Brain pericyte (primary cell): ENCODE measurements around the gene POLR3GL.
A peak's percentile ranks its signal among the peaks of the same experiment; 100 is the strongest.

ENCODE experiments used
- DNase-seq: peaks from one replicate; pipeline ENCODE4 v3.0.0-alpha.2; 2012; ENCODE audit warnings: low read depth, low spot score

Gene POLR3GL

GRCh38 chr1:145949219-145949618 lies 15.3 kb upstream of the POLR3GL start:
- DNase-seq = no peak

GRCh38 chr1:145951526-145951925 lies 13.0 kb upstream of the POLR3GL start:
- DNase-seq = no peak

GRCh38 chr1:145952903-145953302 lies 11.6 kb upstream of the POLR3GL start:
- no peak for DNase-seq

- DNase-seq = no peak
Measured at GRCh38 chr1:145953861-145954260, 10.6 kb upstream of the POLR3GL start.

GRCh38 chr1:145955436-145955835 lies 9.1 kb upstream of the POLR3GL start:
- no peak for DNase-seq

GRCh38 chr1:145956361-145956760 lies 8.1 kb upstream of the POLR3GL start:
- DNase-seq = no peak

- no peak for DNase-seq
Measured at GRCh38 chr1:145956781-145957442, 7.6 kb upstream of the POLR3GL start.

GRCh38 chr1:145957443-145958319 lies 6.8 kb upstream of the POLR3GL start, which contains the start of gene LIX1L:
TSS of gene LIX1L (minus strand) at chr1:145958017. CDS start at chr1:145957927, 90 bp downstream.
- DNase-seq = peak; percentile 87

GRCh38 chr1:145958734-145959133 lies 5.8 kb upstream of the POLR3GL start:
- DNase-seq = no peak

- no peak for DNase-seq
Measured at GRCh38 chr1:145959333-145959732, 5.2 kb upstream of the POLR3GL start.

- DNase-seq = no peak
Measured at GRCh38 chr1:145959957-145960467, 4.5 kb upstream of the POLR3GL start.

GRCh38 chr1:145960468-145961108 lies 3.9 kb upstream of the POLR3GL start:
- DNase-seq = no peak

GRCh38 chr1:145961109-145961424 lies 3.4 kb upstream of the POLR3GL start:
- DNase-seq = no peak

GRCh38 chr1:145961425-145962156 lies 2.9 kb upstream of the POLR3GL start:
- no peak for DNase-seq

GRCh38 chr1:145962157-145963102 lies 2.1 kb upstream of the POLR3GL start:
- no peak for DNase-seq

GRCh38 chr1:145963265-145964019 lies 1.0 kb upstream of the POLR3GL start:
- DNase-seq = no peak

GRCh38 chr1:145965119-145965744 lies 742 bp downstream of the POLR3GL start:
- no peak for DNase-seq

- DNase-seq = no peak
Measured at GRCh38 chr1:145967288-145967687, 2.8 kb downstream of the POLR3GL start.

GRCh38 chr1:145972580-145972979 lies 8.1 kb downstream of the POLR3GL start:
- no peak for DNase-seq
